NCI-H2081 (cell line): ENCODE results near the gene HYAL1.

Source experiments
- DNase-seq, 2 experiments: peaks; one replicate each; lab custom pipeline; 2025; lab: John Stamatoyannopoulos, UW

The HYAL1 gene, protein sequence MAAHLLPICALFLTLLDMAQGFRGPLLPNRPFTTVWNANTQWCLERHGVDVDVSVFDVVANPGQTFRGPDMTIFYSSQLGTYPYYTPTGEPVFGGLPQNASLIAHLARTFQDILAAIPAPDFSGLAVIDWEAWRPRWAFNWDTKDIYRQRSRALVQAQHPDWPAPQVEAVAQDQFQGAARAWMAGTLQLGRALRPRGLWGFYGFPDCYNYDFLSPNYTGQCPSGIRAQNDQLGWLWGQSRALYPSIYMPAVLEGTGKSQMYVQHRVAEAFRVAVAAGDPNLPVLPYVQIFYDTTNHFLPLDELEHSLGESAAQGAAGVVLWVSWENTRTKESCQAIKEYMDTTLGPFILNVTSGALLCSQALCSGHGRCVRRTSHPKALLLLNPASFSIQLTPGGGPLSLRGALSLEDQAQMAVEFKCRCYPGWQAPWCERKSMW

DNA sequence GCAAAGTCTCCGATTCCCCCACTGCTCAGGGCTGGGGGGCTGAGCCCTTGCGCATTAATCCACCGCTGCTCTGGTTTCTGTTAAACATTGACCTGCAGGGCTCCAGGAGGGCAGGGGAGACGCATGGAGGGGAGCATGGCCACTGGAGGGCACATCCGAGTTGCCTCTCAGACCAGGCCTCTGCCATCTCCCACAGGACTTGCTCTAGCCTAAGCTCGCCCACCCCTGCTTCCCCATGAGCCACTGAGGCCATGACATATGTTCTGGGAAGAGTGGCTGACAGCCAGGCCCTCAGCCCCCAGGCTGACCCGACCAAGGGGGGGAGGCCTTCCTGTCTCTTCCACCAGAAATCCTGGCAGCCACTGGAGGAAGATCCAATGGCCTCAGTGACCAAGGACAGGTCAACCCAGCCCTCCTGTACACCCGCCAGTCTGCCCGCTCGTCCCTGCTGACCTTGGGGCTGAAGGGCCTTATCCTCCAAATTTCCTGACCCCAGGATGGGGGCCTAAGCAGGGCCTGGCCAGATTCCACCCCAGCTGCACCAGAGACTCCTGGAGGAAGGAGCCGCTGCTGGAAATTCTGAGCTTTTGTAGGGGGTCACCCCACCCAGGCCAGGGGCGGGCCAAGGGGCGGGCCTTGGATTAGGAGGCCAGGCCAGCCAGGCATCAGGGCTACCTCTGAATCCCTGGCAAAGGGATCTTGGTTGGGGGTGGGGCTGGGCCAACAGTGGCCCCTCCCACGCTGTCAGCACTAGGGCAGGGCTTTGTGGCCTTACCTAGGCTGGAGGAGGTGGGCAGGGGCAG, at the start of gene HYAL1:
Gene HYAL1, minus strand, starts transcription at position 562 of the 803 bp plus-strand sequence. CDS start 618 bp downstream, outside the sequence.
- DNase-seq = no peak

DNA sequence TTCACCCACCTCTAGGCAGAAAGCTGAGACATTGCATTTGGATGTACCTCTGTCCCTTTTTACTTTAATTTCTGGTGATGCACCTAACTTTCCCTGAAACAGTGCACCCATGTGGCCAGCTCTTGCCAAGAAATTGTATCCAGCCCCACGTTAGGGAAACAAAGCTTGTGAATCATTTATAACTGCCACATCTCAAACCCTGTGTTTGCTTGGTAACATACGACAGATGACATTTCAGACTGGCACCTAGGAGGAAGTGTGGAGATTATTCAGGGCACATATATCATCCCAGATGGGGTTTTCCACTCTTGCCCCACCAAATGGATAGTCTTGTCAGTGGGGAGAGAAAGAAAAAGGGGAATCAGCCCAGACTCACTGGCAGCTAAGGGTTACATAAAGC, 49.4 kb upstream of the HYAL1 start:
- no peak for DNase-seq

DNA sequence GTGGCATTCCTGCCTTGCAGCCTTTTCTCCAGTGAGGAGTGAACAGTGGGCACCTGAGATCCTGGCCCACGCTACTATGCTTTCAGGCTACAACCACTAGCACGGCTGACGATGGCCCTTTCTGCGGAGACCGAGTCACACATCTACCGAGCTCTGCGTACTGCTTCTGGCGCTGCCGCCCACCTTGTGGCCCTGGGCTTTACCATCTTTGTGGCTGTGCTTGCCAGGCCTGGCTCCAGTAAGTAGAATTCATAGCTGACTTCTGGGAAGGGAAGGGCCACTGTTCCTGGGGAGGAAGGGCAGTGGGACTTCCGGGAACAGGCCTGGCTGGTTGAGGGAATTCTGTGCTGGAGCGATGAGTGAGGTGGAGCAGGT, 47.9 kb upstream of the HYAL1 start:
- no peak for DNase-seq

DNA sequence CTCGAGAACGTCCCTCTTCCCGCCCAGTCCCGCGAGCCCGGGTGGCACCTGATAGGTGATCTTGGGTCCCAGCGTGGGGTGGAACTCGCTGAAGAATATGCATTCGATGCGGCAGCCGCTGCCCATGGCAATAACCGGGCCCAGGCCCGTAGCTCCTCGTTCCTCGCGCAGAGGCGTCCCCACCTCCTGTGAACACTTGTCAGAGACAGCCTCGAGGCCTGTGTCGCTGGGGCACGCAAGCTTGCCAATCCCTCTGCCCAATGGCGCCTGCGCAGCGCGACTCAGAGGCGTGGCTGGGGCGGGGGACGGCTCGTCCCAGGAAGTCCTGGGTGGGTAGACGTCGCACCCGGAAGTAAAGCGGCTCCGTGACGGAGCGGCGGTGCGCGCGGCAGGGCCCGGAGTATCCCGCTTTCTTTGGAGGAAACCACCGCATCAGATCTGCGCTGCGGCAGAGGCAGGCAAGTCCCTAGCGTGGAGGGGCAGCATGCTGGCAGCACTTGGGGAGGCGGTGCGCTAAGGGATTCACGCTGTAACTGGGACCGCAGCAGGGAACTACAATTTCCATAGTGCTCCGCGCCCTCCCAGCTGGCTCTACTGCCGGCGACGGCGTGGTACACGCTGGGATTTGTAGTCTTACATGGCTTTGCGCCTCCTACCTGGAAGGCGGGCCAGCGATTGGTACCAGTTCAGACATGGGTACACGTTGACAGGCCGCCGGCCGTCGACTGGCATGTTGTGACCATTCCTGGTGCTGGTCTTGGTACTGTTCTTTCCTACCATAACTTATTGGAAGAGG, 47.4 kb upstream of the HYAL1 start, which contains the start of the genes CYB561D2 and NPRL2:
Gene CYB561D2, plus strand, starts transcription at position 336 of the 796 bp plus-strand sequence. CDS start 572 bp downstream, outside the sequence.
Gene NPRL2, minus strand, starts transcription at position 249 of the 796 bp plus-strand sequence. Its CDS starts 123 bp downstream, at position 126.
- peak; percentile 83 to 91 for DNase-seq

DNA sequence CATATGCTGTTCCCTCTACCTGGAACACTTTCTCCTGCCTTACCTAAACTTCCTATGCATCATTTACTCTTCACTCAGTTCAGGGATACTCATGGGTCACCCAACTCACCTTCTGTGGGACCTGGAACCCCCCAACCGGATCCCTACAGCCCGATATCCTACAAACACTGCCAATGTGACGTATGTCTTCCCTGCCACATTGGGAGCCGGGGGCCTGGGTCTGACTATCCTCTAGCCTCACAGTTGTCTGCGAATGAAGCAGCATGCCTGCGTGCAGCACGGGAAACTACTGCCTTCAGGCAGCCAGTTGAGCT, 46.8 kb upstream of the HYAL1 start:
- no peak for DNase-seq

DNA sequence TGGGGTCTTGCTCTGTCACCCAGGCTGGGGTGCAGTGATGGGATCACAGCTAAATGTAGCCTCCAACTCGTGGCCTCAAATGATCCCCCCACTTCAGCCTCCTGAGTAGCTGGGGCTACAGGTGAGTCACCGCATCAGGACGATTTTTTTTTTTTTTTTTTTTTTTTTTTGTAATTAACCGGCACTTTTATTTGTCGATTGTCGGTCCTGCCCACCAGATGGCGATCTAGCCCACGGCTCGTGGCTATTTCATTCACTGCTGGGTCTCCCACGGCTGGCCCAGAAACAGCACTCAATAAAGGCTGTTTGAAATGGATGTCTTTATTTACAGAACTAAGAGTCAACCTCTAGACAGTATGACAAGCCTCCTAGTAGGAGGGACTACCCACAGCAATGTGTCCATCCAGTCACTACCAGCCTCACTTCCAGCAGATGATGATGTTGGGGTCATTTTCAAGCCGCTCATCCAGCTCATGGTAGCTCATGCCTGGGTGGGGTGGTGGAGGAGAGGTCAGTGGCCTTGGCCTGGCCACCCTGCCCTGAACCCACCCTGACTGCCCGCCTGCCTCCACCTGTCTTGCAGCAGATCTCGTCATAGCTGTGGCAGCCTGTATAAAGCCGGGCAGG, 43.9 kb upstream of the HYAL1 start:
- peak; percentile 58 to 62 for DNase-seq

DNA sequence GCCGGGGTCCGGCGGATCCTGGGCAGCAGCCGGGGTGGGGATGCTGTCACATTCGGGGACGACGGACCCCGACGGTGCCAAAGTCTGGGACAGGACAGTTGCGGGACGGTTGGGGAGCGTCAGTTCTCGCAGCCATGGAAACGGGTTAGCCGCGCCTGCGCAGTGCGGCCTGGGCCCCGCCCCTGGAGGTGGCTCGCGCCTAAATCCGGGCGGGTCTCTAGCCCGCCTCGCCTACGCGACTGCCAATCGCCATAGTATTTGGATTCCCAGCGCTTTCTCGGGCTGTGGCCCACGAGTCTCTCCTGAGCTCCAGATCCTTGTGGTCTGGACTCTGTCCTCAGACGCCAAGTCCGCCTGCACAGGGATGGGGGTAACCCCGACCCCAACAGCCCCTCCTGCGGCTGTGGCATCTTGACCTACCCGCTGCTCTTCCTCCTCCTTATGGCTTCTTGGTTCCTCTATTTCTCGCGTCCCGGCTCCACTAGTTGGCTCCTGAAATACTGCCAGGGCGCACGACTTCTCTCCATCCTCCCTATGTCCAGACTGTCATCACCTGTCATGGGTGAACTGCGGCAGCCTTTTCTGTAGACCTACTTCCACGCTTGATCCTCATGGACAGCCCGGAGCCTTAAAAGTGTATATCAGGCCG, 42.3 kb upstream of the HYAL1 start, which contains the start of gene ZMYND10:
Gene ZMYND10, minus strand, starts transcription at position 147 of the 649 bp plus-strand sequence. CDS start 153 bp downstream, outside the sequence.
- DNase-seq = peak; percentile 11 to 31

DNA sequence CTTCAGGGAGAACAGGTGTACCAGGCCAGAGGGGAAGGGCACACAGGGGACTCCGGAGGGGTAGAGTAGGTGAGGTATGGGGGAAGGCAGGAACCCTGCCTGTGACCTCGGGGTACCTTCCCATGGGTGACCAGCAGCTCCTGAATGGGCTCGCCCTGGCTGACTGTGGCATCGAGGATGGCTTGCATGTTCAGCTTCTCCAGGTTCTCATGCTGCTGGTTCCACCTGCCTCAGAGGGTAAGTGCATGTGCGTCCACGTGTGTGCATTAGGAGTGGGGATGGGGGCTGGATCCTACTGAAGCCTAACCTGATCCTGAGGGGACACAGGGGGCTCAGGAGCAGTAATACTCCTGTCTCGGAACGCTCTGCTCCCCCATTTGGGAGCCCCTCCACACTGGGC, 41.6 kb upstream of the HYAL1 start:
- DNase-seq = no peak

DNA sequence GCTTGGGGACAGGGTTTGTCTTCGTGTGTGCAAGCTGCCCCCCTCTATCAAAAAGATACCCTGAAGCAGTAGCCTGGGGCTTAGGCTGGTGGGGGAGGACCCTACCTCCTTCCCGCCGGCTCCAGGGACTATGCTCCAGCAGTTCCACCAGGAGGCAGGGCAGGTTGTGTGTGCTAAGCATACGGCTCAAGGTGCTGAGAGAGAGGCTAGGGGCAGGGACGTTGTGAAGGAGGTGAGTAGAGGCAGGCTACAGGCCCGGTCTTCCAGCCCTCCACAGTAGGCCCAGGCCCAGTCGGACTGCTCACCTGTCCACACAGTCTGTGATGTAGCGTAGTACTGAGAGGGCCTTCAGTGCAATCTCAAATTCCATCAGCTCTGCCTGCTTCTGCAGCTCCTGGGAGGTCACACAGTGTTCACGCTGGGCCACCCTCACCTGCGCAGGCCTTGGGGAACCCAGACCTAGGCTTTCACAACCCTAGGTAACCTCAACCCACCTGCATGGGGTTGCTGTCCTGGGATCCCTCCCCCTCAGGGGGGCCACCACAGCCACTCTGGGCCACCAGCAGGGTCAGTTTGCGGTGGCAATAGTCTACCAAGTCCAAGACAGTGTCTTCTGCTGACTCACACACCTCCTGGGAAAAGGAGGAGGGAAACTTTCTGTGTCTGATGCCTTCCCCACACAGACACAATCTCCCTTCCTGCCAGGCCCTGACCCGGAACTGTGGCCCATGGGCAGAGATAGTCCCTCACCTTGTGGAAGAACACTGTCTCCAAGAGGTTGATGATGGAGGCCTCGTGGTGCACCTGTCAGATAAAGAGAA, 39.6 kb upstream of the HYAL1 start:
- no peak for DNase-seq

DNA sequence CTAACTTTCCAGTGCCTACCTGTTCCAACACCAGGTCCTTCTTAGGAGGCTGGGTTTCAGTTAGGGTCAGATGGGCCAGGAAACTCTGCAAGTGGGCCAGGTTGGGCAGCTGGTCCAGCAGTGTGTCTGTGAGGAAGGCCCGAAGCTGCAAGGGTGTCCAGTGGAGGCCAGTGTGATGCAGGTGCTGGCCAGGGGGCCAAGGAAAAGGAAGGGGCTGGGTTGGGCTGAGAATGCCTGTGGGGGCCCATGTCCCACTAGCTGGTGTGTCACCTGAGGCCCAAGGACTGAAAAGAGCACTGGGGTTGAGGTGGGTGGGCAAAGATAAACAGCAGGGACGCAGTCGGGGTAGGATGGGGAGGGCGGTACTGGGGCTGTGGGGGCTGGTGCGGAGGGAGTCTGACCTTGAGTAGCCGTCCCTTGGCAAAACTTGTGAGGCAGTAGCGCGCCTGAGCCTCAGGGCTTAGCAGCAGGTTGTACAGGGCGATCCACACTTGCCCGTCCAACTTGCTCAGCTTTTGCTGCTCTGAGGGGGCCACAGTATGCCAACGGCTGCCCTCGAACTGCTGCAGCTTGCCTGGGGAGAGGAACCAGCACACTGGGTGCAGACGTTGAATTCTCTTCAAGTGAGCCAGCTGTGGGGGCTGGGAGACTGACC, 38.7 kb upstream of the HYAL1 start:
- no peak for DNase-seq

DNA sequence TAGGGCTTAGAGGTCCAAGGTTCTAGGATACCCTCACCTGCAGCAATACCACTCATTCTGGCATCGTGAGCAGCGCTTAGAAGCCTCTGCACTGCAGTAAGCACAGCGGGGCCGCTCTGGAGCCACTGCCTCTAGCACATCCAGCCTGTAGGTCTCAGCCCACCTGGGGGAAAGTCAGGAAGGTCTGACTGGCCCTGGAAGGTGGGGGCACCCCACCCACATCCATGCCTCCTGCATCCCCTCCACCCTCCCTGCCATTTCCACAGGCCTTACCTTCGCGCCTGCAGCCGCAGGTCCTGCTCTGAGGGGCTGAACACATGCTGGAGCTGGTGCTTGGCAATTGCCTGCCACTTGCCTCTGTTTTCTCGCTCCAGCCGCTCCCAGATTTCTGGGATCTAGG, 38.2 kb upstream of the HYAL1 start:
- DNase-seq = no peak

DNA sequence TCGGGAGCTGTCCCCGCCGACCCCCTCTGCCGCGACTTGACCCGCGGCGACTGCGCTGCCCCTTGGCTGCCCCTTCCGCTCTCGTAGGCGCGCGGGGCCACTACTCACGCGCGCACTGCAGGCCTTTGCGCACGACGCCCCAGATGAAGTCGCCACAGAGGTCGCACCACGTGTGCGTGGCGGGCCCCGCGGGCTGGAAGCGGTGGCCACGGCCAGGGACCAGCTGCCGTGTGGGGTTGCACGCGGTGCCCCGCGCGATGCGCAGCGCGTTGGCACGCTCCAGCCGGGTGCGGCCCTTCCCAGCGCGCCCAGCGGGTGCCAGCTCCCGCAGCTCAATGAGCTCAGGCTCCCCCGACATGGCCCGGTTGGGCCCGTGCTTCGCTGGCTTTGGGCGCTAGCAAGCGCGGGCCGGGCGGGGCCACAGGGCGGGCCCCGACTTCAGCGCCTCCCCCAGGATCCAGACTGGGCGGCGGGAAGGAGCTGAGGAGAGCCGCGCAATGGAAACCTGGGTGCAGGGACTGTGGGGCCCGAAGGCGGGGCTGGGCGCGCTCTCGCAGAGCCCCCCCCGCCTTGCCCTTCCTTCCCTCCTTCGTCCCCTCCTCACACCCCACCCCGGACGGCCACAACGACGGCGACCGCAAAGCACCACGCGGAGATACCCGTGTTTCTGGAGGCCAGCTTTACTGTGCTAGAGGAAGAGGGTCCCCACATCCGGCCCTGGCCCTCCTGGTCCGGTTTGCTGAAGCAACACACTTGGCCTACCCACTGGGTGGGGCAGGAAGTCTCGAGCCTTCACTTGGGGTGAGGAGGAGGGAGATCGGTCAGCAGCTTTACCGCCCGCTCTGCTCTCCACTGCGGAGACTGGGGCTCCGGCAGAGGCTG, 37.3 kb upstream of the HYAL1 start, which contains the start of gene RASSF1:
Gene RASSF1, minus strand, starts transcription at position 389 of the 882 bp plus-strand sequence. Its CDS starts 31 bp downstream, at position 358.
- no peak for DNase-seq

DNA sequence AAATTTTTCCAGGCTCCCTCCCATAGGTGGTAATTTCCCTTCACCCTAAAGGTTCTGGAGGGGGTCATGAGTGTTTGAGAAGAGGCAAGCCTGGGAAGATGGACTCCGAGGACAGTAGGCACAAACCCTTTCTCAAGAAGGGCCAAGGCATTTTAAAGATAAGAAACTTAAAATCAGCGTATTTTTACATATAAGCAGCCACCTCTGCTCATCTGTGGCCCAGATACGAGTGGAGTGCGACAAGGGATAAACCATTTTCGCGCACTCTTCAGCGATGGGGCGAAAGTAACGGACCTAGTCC, 36.7 kb upstream of the HYAL1 start:
- DNase-seq = no peak

DNA sequence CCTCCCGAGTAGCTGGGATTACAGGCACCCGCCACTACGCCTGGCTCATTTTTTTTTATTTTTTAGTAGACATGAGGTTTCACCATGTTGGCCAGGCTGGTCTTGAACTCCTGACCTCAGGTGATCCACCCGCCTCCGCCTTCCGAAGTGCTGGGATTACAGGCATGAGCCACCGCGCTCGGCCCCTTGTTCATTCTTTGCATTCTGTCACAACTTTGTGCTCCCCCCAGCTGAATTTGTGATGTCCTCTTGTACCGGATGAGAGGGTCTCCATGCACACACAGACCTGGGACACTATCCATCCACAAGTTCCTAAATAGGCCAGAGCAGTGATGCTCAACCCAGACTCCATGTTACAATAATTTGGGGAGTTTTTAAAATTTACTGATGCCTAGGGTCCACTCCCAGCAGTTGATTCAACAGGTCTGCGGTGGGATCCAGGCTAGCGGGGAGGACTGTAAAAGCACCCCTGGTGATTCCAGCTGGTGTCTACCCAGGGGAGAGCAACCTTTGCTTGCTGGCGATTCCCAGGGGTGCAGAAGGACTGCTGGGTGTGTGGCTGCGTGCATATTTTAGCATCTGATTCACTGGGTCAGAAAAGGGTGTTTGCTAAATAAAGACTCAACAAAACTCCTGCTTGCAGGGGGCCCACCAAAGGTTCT, 36.2 kb upstream of the HYAL1 start:
- no peak for DNase-seq

DNA sequence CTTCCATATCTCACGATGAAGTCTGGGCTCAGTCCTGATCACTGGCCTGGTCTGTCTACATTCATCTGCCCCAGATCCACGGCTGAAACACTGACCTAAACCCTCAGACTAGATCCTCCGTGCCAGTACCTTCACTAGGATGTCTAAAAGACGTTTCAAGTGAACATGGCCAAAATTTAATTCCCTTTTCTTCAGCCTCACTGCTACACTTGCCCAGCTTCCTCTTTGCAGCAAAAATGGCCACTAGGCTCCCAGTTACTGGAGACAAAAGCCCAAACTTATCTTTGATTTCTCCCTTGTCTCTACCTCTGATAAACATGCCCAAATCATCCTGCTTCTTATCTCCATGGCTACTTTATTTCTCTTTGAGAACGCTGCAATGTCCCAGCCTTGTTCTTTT, 35.6 kb upstream of the HYAL1 start:
- DNase-seq = no peak

DNA sequence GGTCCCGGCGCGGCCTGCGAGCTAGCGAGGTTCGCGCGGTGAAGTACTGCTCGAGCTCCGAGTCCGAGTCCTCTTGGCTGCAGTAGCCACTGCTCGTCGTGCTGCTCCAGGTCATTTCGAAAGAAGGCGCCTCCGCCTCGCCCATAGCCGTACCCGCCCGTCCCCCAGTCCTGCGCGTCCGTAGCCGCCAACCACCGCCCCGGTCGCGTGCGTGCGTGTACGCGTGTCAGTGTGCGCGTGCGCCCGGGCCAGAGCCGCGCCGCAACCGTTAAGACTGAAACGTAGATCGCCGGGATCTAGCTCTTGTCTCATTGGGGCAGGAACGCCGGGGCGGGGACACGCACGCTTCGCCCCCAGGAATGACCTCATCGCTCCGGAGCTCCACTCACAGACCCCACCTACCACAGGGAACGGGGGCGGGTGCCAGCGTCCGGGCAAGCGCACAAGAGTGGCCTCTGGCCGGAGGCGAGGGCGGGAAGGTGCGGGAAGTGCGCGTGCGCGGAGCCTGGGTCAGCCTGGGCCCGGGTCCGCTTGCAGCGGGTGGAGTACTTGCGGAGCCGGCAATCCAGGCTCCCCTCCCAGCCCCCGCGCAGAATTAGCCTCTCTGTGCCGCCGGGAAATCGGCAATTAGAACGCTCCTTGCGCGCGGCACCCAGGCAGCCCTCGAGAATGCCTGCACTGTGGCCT, 33.9 kb upstream of the HYAL1 start:
- peak; percentile 95 to 97 for DNase-seq

DNA sequence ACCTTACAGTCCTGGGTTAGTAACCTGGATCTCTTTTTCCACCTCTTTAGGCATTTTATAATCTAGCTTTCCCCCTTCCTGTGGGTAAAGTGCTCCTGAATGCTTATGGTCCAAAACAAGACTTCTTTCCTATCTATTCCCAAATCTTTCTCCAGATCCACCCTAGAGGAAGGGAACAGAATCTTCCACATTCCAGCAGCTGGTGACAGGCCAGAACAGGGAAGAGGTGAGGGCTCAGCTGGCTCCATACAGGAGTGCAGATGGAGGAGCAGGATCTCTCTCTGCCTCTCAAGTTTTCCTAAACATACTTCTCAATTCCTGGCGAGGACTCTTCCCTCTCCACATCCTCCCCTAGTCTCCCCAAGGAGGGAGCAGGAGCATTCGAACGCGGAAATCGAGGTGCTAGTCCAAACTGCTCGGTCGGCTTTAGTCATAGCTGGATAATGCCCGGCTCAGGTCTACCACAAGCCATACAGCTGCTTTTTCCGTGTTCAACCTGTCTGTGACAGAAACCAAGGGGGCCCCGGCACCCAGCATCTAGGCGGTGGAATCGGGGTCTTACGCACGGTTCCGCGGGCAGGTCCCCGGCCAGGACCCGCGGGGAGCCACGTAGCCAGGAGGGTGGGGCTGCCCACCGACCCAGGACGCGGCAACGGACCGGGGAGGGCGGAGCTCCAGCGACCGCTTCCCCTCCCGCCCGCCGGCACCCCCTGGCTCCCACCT, 33.2 kb upstream of the HYAL1 start:
- DNase-seq = no peak
